Retina (tissue), 1 donor: ENCODE measurements around the gene CANX.
"Not testable (repeated sequence)": the region's sequence is repeated elsewhere in the genome, so short reads cannot be mapped to it uniquely, and the experiment has no call there.

Experiments used
- DNase-seq: peaks from one replicate; pipeline ENCODE4 v3.0.0-alpha.2; 2016

The CANX gene

DNA sequence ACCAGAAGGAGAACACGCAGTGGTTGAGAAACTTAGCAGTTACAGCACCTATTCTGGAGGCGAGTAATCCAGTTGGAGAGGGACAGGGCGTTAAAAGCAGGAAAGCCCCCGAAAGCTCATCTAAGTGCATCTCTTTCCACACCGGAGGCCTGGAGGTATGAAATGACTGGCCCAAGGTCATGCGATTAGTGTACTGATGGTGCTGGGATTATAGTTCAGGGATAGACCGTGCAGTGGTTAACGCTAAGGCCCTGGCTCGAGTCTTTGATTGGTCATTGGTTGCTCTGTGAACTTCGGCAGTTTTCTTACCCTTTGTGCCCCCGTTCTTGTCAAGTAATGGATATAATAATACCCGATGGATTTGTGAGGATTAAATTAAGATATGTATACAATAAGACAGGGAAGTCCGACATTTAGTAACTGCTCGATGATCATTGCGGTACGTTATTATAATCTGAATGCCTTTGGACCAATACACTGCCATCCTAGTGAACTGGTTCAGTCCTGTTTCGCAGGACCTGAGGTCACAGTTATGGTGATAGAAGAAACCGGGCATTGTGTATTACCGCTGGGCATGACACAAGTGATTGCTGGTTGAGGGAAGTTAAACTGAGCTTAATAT, 960 bp downstream of the CANX start:
- DNase-seq = no peak

DNA sequence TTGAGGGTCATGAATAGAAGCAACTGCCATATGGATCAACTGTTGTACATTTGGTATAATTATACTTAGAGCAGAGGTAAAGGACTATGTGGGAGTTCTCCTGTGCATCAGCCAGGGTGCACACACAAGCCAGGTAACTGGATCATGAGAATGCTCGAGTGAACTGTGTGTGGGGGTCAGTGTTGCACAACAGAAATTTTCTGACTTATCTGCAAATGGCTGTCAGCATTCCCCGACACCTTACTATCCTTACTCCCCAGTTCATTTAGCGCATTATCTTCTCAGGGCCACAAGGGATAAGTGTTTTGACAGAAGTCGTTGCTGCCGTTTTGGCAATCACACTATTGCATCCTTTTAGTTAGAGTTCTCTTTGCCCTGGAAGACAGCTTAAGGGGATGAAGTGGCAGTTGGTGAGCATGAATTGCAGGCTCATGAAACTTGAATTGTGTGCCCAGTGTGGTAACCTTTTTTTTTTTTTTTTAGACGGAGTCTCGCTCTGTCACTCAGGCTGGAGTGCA, 1.7 kb downstream of the CANX start:
- no peak for DNase-seq

DNA sequence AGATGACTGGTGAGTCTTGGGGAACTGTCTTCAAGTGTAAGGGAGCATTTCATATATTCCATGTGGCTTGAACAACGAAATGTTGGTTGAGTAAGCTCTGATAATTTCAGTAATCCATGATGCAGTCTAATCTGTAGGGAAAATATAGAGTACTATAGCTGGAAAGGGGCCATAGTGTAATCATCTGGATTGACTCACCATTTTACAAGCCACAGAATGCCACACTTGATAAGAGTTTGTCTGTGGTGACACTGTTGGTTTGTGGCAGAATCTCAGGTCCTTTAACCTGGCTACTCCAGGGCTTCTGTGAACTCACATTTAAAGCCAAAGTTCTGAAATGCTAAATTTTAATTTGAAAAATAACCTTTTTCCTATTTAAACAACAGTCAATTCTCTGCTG, 17.5 kb downstream of the CANX start:
- DNase-seq = no peak

DNA sequence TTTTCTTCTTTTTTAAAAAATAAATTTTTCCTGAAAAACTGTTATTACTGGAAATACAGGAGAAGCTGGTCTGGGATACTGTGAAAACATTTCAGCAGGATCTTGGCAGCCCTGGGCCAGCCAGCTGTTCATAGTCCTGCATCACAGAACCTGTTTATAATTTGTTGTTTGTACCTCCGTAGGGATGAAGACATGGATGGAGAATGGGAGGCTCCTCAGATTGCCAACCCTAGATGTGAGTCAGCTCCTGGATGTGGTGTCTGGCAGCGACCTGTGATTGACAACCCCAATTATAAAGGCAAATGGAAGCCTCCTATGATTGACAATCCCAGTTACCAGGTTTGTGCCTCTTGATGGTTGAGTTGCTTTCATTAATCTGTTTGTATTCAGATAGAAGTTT, 21.5 kb downstream of the CANX start:
- no peak for DNase-seq

DNA sequence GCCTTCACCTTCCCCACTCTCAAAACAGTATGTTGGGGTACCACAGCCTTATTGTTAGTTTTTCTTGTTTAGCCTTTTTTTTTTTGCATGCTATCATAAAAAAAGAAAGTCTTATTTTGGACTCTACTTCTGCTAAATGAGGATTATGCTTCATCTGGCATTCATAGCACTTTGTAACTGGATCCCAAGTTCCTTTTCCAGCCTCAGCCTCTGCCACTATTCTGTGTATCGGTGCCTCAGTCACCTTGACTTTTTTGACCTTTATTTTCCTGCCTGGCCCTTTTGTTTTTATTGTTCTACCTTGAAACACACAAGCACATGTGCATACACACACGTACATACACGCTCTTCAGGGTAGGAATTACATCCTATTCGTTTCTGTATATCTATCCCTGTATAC, 25.4 kb downstream of the CANX start:
- DNase-seq = no peak

DNA sequence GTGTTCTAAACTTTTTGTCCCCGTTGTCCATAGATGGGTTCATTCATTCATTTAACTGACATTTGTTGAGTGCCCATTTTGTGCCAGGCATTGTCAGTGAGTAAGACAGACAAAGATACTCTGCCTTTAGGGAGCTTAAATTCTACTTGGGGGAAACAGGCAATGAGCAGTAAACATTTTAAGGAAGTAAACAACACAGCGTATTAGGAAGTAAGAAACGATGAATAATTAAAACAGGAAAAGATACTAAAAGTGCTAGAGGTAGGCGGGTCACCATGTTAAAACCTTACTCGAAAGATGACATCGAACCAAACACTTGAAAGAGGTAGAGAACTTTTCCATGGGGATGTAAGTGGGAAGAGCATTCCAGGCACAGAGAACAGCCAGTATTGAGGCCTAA, 28.3 kb downstream of the CANX start:
- DNase-seq = no peak

DNA sequence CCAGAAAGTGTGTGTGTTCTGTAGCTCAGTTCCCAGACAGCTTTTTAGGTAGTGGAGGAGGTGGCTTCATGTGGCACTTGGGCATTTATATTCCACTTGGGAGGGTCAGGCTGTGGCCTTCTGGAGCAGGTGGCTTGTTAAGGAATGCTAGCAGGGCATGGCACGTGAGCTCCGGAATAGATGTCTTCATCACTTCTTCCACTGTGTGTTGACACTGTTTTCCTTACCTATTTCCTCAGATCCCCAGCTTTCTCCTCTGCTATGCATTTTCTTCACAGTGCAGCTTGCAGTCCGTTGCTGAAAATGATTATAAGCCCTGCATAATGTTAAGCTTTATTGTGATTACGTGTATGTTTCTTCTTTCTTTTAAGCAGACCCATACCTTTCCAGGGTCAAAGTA, 30.5 kb downstream of the CANX start:
- no peak for DNase-seq

DNA sequence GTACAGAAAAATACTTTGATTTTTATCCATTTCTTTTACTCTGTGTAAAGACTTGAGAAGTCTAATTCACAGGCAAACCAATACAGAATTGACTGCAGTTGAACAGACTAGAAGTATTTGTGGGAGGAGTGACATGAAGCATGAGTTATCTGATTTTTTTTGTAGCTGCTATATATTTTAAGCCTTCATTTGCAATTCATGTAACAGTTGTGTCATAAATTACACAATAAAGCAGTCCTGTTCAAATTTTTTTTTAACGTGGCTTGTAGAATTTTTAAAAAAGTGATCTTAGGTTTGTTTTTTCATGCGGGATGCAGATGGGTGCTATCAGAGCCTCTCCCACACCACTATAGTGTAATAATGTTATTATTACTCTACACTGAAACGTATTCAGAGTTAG, 31.0 kb downstream of the CANX start:
- no peak for DNase-seq

DNA sequence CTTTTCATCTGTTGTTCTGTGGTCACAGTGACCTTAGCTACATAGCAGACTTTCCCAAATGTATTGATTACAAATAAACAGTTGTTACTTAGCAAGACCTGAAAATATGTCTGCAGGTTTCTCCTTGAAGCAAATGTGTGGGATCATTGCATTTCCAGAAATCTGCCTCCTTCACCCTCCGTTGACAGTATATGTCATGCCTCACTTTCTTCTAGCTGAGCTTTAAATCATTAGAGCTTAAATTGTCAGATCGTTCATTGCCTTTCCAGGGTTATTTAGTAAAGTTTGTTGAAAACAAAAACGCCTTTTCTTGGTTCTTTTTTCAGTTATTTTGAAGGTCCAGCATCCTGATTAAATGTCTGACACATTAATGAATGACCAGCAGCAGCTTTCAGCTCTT, 31.6 kb downstream of the CANX start:
- no peak for DNase-seq

DNA sequence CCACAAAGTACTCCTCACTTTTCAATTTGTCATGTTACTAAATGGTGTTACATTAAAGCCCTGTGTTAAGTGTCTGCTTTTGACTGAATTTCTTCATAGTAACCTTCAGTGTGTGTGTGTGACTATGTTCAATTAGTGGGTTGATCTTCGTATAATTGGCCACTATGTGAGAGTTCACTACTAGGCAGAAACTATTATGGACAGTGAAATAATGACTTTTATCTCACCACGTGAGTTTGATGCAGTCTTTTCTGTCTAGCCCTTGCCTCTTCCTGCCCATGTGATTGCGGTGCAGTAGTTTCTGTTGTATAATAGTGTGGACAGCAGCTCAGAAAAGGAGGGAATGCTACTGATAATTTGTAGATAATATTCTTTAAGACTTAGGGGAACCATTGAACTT, 32.1 kb downstream of the CANX start:
- DNase-seq = no peak

DNA sequence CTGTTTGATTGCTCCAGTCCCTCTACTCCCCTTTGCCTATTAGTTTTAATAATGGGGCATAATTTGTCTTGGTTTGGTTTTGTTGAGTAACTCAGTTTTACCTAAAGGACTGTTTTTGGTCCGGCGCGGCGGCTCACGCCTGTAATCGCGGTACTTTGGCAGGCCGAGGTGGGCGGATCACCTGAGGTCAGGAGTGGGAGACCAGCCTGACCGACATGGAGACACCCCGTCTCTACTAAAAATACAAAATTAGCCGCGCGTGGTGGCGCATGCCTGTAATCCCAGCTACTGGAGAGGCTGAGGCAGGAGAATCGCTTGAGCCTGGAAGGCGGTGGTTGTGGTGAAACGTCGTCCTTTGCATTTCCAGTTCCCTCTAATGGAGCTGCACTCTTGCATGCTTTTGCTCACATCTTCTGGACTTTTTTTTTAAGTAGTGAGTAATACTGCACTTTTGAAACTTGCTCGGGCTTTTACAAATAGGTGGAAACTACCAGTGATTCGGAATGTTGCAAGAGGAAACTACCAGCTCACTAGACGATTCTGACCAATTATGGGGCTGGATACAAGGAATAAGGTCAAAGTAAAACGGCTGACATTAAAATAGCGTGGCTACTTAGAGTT, 33.1 kb downstream of the CANX start:
- no peak for DNase-seq

DNA sequence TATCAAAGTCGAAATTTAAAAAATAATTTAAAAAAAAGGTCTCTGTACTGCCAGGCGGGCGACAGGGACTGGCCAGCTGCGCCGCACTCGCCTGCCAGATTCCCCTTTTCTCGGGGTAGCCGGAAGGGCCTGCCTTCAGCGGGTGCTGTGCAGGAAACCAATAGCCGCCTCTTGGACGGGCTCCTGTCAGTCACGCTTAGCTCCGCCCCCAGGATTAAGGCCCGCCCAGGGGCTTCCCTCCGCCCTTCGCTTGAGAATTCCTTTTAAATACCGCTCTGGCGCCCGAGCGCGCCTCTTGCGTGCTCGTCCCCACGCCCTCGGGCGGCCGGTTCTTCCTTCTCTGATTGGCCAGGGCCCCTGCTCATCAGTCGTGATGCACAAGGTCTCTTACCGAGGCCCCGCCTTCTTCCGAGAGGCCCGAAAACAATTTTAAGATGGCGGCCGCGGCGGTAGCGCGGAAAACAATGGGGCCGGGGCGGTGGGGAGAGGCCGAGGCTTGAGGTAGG, 33.7 kb downstream of the CANX start, which contains the start of gene MAML1:
MAML1 (plus strand) TSS at position 411 of the 506 bp plus-strand sequence. CDS start 291 bp downstream, outside the sequence.
- peak; percentile 99 for DNase-seq

DNA sequence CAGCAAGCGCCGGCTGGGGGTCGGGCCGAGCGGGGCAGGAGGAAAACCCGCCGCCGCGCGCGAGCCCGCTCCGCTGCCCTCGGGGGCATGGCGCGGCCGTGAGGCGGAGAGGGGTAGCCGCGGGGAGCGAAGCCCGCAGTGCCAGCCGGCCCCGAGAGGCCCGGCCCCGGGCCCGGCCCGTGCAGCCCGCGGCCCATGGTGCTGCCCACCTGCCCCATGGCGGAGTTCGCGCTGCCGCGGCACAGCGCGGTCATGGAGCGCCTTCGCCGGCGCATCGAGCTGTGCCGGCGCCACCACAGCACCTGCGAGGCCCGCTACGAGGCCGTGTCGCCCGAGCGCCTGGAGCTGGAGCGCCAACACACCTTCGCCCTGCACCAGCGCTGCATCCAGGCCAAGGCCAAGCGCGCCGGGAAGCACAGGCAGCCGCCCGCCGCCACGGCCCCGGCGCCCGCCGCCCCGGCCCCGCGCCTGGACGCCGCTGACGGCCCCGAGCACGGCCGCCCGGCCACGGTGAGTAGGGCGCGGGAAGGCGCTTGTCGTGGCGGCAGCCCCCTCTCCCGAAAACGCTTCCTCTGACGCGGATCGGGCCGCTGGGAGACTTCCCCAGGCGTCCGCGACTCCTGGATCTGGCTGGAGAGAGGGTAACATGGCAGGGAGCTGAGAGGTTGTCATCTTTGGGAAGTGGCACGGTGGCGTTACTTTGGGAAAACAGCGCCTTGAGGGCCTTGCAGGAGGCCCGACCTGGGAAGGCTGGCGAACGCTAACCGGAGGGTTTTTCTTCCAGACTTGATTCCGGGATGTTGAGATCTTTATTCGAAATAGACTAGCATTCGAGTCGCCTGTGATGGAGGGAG, 34.4 kb downstream of the CANX start:
- peak; percentile 77 for DNase-seq

DNA sequence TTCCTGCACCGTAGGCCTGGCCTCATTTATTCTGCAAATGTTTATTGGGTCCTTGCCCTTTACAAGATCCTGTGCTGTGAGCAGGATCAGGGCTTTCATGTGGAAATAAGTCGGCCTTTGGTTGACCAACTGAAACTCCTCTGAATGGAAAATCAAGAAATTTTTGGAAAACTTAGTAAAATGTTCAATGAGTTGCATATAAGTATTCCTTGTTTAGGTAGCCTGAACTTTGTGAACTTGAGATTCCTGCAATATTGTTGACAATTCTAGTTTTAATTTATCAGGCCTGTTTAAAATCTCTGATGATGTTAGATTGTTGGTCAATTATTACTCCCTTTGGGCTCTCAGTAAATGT, 35.0 kb downstream of the CANX start:
- DNase-seq = no peak

DNA sequence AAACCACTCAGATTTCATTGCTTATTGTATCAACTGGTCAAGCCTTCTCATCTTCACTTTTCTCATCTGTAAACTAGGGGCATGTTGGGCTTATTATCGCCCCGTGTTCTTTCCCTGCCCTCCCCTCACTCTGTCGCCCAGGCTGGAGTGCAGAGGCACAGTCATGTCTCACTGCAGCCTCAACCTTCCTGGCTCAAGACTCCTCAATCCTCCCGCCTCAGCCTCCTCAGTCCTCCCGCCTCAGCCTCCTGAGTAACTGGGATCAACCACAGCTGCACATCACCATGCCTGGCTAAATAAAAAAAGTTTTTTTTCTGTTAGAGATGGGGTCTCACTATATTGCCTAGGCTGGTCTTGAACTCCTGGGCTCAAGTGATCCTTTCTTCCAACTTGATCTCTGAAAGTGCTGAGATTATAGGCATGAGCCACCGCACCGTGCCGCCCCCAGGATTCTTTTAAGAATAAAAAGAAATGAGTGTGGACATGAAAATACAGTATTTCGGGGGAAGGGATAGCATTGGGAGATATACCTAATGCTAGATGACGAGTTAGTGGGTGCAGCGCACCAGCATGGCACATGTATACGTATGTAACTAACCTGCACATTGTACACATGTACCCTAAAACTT, 35.9 kb downstream of the CANX start:
- no peak for DNase-seq

DNA sequence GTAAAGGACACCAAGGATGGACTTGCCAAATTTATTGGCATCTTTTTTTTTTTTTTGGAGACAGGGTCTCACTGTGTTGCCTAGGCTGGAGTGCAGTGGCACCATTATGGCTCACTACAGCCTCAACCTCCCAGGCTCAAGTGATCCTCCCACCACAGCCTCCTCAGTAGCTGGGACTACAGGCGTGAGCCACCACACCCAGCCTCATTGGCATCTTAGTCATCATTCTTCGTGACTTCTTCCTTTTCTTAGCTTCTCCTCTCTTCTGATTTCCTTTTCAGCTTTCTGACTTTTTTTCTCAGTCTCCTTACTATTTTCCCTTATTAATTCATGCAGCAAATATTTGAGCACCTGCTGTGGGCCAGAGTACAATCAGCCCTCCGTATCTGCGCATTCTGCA, 40.0 kb downstream of the CANX start:
- no peak for DNase-seq

DNA sequence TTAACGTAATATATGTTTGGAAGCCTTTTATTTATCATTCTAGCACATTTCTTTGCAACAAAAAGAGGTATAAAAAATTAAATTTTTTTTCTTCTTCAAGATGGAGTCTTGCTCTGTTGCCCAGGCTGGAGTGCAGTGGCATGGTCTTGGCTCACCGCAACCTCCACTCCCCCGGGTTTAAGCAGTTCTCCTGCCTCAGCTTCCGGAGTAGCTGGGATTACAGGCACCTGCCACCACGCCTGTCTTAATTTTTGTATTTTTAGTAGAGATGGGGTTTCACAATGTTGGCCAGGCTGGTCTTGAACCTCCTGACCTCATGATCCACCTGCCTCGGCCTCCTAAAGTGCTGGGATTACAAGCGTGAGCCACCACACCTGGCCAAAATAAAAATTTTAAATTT, 45.3 kb downstream of the CANX start:
- DNase-seq = not testable (repeated sequence)

DNA sequence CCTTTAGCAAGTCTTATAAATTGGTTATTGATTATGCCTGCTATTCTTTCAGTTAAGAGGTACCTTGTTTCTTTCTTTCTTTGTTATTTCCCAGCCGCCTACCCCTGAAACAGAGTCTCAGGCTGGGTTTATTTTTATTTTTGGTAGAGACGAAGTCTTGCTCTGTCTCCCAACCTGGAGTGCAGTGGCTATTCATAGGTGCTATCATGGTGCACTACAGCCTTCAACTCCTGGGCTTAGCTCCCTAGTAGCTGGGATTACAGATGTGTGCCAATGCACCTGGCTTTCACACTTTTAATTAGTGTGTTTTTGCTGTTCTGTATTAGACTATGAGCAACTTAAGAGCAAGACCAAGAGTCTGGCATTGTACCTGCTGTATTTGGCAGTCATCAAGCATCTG, 48.1 kb downstream of the CANX start:
- no peak for DNase-seq

DNA sequence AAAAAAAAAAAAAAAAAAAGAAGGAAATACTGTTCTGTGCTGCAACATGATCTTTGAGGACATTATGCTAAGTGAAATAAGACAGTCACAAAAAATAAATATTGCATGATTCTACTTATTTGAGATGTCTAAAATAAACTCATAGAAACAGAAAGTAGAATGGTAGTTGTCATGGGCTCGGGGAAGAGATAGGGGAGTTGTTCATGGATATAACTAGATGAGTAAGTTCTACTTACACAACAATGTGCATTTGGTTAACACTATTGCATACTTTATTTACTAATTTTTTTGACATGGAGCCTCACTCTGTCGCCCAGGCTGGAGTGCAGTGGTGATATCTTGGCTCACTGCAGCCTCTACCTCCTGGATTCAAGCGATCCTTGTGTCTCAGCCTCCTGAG, 49.0 kb downstream of the CANX start:
- no peak for DNase-seq

DNA sequence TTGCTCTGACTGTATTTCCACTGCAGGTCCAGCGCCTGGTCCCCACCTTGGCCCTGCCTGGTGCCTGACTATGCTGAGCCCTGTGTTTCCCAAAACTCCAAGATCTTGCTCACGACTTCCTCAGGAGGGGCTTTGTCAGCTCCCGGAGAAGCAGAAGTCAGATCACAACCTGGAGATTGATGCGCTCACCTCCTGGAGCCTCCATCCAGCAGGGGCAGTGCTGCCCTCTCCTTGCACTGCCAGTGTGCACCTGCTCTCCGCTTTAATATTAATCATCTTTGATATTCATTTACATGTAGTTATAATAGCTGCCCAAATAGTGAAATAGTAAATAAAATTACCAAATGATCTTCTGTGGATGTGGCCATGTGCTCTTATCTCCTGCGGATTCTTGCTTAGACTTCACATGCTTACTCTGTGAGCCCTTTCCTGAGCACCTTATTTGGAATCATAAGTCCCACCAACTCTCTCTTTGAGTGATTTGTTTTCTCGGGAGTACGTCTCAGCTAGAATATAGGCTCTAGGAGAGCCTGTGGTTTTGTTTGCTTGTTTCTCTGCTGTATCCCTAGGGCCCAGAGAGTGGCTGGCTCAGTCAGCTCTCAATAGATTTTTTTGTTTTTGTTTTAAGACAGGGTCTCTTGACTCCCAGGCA, 51.2 kb downstream of the CANX start:
- no peak for DNase-seq

DNA sequence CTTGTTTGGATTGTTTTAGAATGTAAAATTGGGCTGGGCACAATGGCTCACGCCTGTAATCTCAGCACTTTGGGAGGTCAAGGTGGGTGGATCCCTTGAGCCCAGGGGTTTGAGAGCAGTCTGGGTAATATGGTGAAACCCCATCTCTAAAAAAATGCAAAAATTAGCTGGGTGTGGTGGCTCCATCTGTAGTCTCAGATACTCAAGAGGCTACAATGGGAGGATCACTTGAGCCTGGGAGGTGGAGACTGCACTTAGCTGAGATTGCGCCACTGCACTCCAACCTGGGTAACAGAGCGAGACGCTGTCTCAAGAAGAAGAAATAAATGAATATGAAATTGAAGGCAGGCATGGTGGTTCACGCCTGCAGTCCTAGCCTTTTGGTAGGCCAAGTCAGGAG, 55.2 kb downstream of the CANX start:
- no peak for DNase-seq

DNA sequence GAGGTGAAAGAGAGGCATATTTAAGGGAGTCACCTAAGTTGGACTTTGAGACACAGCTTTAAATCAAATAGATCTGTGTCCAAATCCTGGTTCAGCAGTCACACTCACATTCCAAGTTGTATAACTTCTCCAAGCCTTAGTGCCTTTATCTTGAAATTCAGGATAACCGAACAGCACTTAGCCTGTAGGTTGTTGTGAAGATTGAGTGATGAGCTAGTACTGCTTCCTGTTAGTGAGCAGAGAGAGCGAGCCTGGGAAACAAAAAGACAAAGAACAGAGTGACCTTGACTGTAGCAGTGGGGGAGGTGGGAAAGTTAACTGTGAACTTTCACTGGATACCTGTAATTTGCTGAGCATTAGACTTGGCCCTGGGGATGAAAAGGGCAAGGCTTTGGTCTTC, 56.3 kb downstream of the CANX start:
- DNase-seq = no peak

DNA sequence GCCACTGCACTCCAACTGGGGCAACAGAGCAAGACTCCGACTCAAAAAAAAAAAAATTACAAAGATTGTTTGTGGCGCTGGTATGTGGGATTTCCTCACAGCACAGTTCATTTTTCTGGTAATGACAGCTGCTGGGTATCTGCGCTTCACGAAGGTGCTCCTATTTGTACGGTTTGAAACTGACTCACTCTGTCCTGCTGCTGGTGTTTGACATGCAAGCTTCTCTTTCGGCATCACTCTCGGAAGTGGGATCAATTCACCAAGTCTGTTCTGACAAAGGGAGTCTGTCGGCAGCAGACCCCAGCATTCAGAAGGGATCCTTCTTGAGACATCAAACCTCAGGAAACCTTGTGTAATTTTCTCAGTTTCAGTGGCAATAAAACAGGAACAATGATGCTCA, 60.2 kb downstream of the CANX start:
- DNase-seq = no peak
